Smooth muscle cell of the brain vasculature (primary cell): ENCODE measurements around the gene PRPF8.
"Not testable (repeated sequence)": the region's sequence is repeated elsewhere in the genome, so short reads cannot be mapped to it uniquely, and the experiment has no call there.

Source experiments
- DNase-seq: peaks from one replicate; pipeline ENCODE4 v3.0.0-alpha.2; 2012; ENCODE audit warnings: low read depth, low spot score

Gene PRPF8

GRCh38 chr17:1690544-1691221 lies 6.0 kb upstream of the PRPF8 start:
- DNase-seq = no peak

- not testable (repeated sequence) for DNase-seq
These were observed 3.7 kb upstream of the PRPF8 start for GRCh38 chr17:1688405-1688804.

- no peak for DNase-seq
These were observed 1.4 kb upstream of the PRPF8 start for GRCh38 chr17:1686086-1686485.

- no peak for DNase-seq
These were observed 1.2 kb downstream of the PRPF8 start for GRCh38 chr17:1683459-1683858.

- DNase-seq = no peak
These were observed 8.3 kb downstream of the PRPF8 start for GRCh38 chr17:1676401-1676800.

GRCh38 chr17:1673041-1673785 lies 11.5 kb downstream of the PRPF8 start:
- DNase-seq = no peak

DNA sequence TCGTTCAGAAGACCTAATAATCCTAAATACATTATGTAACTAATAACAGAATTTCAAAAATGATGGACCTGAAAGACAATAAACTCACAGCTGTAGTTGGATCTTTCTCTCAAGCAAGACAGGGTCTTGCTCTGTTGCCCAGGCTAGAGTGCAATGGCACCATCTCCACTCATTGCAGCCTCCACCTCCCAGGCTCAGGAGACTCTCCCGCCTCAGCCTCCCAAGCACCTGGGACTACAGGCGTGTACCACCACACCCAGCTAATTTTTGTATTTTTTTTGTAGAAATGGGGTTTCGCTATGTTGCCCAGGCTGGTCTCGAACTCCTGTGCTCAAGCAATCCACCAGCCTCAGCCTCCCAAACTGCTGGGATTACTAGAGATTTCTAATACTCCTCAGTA lies 20.7 kb downstream of the PRPF8 start:
- DNase-seq = not testable (repeated sequence)

- no peak for DNase-seq
These were observed 23.6 kb downstream of the PRPF8 start for GRCh38 chr17:1661045-1661444.

DNA sequence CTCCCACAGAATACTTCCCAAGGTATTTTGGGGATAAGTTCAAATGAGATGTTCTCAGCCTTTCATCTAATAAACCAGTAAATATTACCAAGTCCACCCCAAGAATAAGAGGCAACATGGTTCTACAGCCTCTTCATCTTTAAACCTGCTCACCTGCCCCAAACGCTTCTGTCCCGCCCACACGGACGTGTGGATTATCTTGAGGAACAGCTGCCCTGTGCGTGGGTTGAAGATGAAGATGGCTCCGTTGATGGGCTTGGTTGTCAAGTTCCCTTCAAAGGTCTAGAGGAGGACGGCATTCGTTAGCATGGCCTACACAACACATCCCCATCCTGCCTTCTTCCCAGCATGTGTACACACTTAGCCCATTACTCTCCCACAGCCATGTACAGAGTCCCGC lies 26.6 kb downstream of the PRPF8 start:
- no peak for DNase-seq

DNA sequence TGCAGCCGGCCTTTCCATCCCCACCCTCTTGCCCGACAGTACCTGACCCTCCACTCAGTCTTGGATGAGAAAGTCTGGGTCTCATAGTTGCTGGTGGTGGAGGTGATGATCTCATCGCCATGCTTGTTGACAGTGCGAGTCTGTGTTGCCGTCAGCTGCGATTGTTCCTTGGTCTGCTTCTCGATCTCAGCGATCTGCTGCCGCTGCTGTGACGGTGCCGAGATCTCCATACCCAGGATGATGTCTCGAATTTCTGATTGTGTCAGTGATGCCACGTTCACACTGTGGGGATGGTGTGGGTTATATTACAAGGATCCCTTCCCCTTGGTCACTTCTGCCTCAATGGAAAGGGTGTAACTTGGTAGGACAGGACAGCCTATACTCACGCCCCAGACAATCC lies 30.9 kb downstream of the PRPF8 start:
- no peak for DNase-seq

- DNase-seq = not testable (repeated sequence)
These were observed 31.9 kb downstream of the PRPF8 start for GRCh38 chr17:1652794-1653193.

DNA sequence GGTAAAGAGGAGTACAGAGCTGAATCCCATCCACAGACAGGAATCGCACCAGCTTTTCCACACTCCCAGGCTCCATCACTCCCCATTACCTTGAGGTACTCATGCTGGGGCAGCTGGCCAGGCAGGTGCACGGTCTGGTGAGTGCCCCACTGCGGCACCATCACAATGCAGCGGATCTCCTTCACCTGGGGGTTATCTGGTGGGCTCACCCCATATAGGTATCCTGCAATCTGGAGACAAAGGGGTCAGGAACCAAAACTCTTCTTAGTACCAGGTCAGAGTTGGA lies 33.2 kb downstream of the PRPF8 start:
- no peak for DNase-seq

- no peak for DNase-seq
These were observed 33.7 kb downstream of the PRPF8 start for GRCh38 chr17:1650731-1651558.

- no peak for DNase-seq
These were observed 34.7 kb downstream of the PRPF8 start, which contains the start of gene RILP for GRCh38 chr17:1649844-1650501. Gene RILP, minus strand, starts transcription at chr17:1649866. Its CDS starts 62 bp downstream, at chr17:1649804.

GRCh38 chr17:1648963-1649843 lies 35.5 kb downstream of the PRPF8 start:
- DNase-seq = peak; percentile 83

GRCh38 chr17:1648173-1648962 lies 36.3 kb downstream of the PRPF8 start:
- no peak for DNase-seq

DNA sequence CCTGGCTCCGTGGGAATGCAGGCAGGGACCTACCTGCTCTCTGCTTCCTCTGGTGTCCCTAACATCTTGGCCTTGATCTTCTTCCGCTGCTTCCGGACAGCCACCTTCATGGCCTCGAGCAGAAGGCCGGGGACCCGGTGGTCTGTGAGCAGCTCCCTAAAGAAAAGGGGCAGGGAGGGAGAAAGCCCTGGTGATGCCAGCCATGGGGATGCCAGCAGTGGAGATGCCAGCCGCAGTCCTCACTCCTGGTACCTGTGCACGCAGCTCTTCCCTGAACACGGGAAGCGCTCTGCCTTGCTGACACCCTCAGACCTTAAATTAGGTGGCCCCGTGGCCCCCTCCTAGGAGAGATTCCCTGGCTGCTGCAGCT lies 36.9 kb downstream of the PRPF8 start:
- DNase-seq = no peak

- DNase-seq = no peak
These were observed 38.3 kb downstream of the PRPF8 start for GRCh38 chr17:1646199-1646875.
